Mononuclear cell (primary cell): ENCODE results near the gene ARID5B. TPM values are rescaled to one million over a fixed set of nuclear protein-coding genes. Genes with fewer than 3 reads are reported as not detected.

Experiments used
- H3K27me3 ChIP-seq: 2 replicates; pipeline ENCODE4 v1.6.0; 2011; ENCODE audit warnings: low read length, control low read depth; ENCODE audit not compliant: insufficient read depth
- H3K4me1 ChIP-seq: 2 replicates; pipeline ENCODE4 v1.5.1; 2011; ENCODE audit warnings: mild to moderate bottlenecking, low read length, control low read depth; ENCODE audit not compliant: insufficient read depth
- H3K4me3 ChIP-seq: 2 replicates; pipeline ENCODE4 v1.5.1; 2011; ENCODE audit warnings: mild to moderate bottlenecking, low read length, moderate library complexity
- H3K9me3 ChIP-seq: 2 replicates; pipeline ENCODE4 v1.5.1; 2011; ENCODE audit warnings: low read depth, mild to moderate bottlenecking, control low read depth, low read length
- total RNA-seq: library from RNA; depleted of rRNA; stranded (reverse); fragments of >200 nt; gene quantifications from one replicate; pipeline ENCODE4 v1.2.3, GENCODE V29; 2012

The ARID5B gene
- total RNA-seq, 1 donor, result 52.9 TPM

DNA sequence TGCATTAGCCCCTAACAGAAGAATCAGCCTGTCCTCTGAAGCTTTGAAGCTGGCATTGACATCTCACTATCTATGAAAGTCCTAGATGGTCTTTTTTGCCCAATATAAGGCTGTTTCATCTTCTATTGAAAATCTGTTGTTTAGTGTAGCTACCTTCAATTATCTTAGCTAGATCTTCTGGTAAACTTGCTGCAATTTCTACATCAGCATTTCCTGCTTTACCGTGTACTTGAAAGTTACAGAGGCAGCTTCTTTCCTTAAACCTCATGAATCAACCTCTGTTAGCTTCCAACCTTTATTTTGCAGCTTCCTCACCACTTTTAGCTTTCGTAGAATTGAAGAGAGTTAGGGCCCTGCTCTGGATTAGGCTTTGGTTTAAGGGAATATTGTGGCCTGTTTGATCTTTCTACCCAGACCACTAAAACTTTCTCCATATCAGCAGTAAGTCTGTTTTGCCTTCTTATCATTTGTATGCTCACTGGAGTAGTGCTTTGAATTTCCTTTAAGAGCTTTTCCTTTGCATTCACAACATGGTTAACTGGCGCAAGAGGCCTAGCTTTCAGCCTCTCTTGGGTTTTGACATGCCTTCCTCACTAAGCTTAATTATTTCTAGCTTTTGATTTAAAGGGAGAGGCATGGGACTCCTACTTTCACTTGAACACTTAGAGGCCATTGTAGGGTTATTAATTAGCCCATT lies 32.5 kb downstream of the ARID5B start:
- H3K4me1 ChIP-seq, result peaks cover 31% of the 10 kb centered on the region
- H3K27me3 ChIP-seq, result no peaks in the 10 kb centered on the region
- H3K9me3 ChIP-seq, result no peaks in the 10 kb centered on the region
- no peak overlapping the region for H3K4me3 ChIP-seq

DNA sequence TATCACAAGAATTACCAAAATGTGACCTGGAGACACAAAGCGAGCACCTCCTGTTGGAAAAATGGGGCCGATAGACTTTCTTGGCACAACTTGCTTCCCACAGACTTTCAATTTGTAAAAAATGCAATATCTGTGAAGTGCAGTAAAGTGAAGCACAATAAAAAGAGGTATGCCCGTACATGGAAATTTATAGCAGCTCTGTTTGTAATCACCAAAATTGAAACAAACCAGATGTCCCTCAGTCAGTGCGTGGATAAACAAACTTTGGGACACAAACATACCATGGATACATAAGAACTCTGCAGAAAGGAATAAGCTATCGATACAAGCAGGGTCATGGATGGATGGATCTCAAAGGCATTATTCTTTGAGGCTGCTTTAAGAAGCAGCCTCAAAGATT lies 33.6 kb downstream of the ARID5B start:
- Histone ChIP-seq H3K4me1 (peaks cover 37% of the 10 kb centered on the region), H3K4me3 (no peak overlapping the region), H3K27me3 (no peaks in the 10 kb centered on the region), H3K9me3 (no peaks in the 10 kb centered on the region)

DNA sequence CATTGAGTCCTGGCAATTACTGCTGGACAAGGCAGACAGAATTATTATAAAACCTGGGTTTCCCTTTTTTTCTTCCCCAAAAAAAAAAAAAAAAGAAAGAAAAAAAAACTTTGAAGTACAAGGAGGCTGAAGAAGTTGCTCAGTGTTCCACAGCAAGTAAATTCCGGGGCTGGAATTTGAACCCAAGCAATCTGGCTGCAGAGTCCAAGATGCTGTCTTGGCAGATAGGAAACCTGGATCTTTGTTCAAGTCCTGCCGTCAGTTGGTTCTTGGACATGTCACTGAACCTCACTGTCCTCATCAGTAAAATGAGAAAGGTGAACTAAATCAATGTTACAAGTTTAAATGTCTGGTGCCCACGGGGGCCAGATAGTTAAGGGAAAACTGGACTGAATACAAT lies 35.3 kb downstream of the ARID5B start:
- no peak overlapping the region for H3K4me3 ChIP-seq
- peaks cover 50% of the 10 kb centered on the region for H3K4me1 ChIP-seq

DNA sequence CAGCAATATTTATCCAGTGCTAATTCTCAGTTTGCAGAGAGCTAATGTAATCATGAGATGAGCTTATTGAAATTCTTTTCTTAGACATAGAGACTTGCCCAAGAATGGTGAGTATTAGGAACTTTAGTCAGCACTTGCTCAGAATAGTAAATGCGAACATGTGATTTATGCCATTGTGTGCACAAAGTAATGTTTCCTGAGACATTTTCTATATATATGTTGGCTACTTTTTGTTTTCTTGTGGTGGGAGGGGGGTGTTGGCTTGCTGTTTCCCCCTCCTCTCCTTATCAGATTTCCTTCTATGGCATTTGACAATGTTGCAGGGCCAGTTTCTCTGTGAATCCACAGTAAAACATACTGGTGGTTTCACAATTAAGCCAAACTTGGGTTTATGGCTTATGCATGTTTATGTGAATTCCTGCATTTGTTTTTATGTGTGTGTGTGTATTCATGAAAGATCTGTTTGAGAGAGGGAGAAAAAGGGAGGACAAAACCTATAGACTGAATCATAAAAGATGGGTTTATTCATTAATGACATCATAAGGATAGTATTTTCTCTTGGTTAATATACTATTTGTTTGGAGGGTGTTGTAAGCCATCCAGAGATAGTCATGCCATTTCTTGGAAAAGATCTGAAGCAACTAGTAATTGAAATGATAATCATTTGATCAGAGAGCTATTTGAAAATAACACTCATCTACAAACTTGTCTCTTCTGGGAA lies 36.3 kb downstream of the ARID5B start:
- Histone ChIP-seq H3K27me3 (no peaks in the 10 kb centered on the region), H3K4me1 (peaks cover 52% of the 10 kb centered on the region), H3K9me3 (no peaks in the 10 kb centered on the region), H3K4me3 (no peak overlapping the region)

More for the DNA sequence above, 35.3 kb downstream of the ARID5B start:
- H3K9me3 ChIP-seq, result no peaks in the 10 kb centered on the region
- no peaks in the 10 kb centered on the region for H3K27me3 ChIP-seq

DNA sequence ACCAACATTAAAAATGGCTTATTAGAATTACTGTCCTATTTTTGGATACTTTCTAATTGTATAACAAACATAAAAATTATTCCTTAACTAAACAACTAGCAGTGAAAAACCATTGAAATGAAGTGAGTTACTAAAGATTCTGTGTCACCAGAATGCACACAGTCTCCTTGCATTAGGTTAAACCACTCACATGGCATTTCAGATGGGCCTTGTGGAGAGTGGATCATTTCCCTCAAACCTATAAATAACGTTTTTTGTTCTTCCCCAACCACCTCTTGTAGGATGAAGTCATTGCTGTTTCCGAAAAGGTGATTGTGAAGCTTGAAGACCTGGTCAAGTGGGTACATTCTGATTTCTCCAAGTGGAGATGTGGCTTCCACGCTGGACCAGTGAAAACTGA lies 38.4 kb downstream of the ARID5B start:
- H3K27me3 ChIP-seq, result no peaks in the 10 kb centered on the region
- H3K9me3 ChIP-seq, result no peaks in the 10 kb centered on the region
- H3K4me1 ChIP-seq, result peaks cover 46% of the 10 kb centered on the region
- H3K4me3 ChIP-seq, result no peak overlapping the region

DNA sequence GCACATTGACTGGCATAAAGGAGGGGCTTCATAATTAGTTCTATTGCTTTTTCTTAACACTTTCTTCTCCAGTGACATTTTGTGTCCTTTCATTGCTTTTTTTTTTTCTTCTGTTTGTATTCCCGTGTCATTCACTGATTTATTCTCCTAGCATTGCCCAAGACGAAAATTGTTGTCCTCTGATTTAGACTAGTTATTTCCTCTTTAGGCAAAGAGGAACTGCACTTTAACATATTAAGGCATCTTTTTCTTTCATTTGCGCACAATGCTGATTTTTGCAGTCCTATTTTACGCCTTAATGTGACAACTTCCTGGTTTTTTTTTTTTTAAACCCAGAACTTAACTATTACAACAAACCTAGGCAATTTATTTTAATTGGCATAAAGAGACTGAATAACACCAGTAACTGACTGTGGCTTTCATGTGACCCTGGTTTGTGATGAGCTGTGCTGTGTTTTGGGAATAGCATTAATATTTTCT lies 39.7 kb downstream of the ARID5B start:
- Histone ChIP-seq H3K4me3 (no peak overlapping the region), H3K4me1 (peaks cover 47% of the 10 kb centered on the region)

DNA sequence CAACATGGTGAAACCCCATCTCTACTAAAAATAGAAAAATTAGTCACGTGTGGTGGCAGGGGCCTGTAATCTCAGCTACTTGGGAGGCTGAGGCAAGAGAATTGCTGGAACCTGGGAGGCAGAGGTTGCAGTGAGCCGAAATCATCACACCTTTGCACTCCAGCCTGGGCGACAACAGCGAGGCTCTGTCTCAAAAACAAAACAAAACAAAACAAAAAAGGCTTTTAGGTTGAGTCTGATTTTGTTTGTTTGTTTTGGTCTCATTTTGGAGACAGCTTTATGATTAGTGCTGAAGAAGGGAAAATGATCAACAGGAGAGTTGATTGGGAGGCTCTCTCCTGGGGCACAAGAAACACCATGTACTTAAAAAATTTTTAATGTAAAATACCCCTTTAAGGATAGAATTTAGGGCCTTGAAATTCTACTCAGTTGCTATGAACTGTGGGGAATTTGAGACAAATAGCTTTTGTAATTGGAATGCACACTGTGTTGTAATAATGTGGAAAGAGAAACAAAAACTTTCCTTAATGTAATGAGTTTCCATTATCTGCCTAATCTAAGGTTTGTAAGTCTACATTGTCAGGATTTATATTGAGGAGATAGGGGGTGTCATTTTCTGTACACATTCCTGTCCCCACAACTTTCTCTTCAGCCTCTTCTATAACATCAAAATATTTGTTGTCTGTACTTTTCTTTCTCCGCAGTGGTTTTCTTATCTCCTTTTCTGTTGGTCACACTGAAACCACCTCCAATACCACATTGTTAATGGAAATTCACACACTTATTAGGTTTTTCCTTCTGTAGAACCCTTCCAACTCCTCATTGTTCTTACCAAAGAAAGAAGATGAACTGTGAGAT lies 41.3 kb downstream of the ARID5B start:
- H3K4me1 ChIP-seq, result peaks cover 38% of the 10 kb centered on the region
- no peaks in the 10 kb centered on the region for H3K9me3 ChIP-seq
- H3K27me3 ChIP-seq, result no peaks in the 10 kb centered on the region
- no peak overlapping the region for H3K4me3 ChIP-seq

More for the DNA sequence above, 39.7 kb downstream of the ARID5B start:
- Histone ChIP-seq H3K27me3 (no peaks in the 10 kb centered on the region), H3K9me3 (no peaks in the 10 kb centered on the region)

DNA sequence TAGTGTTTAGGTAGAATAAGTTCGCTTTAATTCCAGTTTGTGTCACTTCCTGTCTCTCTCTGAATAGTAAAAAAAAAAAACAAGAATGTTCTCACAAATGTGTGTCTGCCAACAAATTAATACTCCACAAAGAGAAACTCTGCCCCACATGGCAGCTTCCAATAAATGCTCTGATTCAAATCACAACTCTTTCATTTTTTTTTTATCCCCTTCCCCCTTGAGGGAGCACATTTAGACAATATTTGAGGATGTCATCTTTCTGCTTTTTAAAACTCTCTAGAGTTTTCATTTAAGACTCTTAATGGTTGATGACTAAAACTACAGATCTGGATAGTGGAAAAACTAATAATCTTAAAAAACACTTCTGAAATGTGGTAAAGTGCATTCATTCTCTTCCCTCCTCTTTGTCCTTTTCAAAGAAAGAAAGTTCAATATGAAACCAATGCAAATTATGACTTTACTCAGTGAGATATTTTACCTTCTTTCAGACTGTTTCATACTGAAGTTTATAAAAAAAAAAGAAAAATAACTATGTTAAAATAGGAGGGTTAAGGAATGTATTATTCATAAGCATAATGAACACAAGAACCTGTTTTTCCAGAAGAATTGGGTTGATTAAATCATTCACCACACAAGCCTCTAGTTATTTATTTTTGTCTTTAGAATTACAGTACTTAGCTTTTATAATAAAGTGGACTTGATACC lies 42.3 kb downstream of the ARID5B start:
- Histone ChIP-seq H3K9me3 (no peaks in the 10 kb centered on the region), H3K4me1 (peaks cover 35% of the 10 kb centered on the region), H3K4me3 (no peak overlapping the region), H3K27me3 (no peaks in the 10 kb centered on the region)

DNA sequence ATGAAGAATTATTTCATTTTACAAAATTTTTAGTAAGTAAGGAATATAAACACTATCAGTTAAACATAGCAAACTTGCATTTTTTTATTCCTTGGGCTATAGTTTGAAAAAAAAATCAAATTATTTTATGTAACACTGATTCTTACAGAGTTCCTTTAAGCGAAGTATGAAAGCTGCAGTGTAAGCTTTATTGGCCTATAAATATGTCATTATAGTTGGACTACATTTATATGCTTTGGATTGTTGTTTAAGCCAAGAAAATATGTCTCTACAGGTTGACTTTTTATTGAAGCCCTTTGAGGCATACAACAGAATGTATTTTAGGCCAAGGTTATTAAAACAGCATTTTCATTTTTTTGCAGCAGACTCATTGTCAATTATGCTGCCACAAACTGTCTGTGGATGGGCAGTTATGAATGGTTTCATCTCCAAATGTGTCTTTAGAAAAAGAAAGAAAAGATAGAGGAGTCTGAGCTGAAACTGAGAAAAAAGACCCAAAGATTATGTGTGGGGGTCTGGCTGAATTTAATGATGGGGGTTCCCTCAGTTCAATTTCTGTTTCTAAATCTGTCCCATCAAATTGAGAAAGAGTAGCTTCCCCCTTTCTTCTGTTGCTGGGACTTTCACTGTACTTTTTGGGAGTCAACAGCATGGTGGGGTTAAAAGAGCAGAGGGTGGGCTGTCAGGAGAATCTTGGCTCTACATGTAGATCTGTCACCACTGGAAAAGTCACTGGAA lies 43.1 kb downstream of the ARID5B start:
- H3K27me3 ChIP-seq, result no peaks in the 10 kb centered on the region
- H3K4me3 ChIP-seq, result no peak overlapping the region
- H3K9me3 ChIP-seq, result no peaks in the 10 kb centered on the region
- peaks cover 29% of the 10 kb centered on the region for H3K4me1 ChIP-seq

DNA sequence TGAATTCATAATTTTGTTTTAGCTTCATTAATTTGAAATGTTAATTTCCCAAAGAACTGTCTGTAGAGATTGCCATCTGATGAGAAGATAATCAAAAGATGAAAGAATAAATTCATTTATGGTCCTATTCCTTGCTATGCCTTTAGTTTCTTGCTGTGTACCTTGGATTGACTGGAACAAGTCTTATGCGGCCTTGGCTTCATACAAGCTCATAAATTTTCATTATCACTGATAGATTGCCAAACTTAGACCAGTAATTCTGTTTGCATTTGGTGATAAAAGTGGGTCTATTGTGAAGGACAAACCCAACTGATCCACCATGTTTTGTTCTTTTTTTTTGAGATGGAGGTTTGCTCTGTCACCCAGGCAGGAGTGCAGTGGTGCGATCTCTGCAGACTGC lies 48.2 kb downstream of the ARID5B start:
- no peaks in the 10 kb centered on the region for H3K9me3 ChIP-seq
- H3K27me3 ChIP-seq, result no peaks in the 10 kb centered on the region
- peaks cover 4% of the 10 kb centered on the region for H3K4me1 ChIP-seq
- H3K4me3 ChIP-seq, result no peak overlapping the region

DNA sequence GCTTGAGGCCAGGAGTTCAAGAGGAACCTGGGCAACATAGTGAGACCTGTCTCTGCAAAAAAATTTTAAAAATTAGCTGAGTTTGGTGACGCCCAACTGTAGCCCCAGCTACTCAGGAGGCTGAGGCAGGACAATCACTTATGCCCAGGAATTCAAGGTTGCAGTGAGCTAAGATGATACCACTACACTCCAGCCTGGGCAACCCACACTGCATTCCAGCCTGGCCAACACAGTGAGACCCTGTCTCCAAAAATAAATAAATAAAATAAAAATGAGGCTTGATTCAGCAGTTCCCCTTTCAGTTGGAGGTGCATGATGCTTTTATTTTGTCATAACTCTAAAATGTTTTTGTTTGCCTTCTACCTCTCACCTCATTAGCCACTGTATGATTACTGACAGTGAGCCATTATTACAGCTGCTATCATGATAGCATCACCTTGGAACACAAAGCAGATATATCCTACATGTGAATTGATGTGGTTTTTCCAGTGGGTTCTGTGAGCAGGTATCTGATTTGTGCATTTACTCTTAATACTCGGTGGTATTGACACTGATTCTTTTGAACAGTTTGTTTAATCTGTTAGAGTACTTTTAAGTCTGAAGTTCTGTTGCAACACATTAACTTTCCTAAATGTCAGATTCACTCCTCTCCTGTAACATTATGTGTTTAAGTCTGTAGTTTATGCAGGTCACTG lies 49.1 kb downstream of the ARID5B start:
- Histone ChIP-seq H3K27me3 (no peaks in the 10 kb centered on the region), H3K9me3 (no peaks in the 10 kb centered on the region), H3K4me1 (no peaks in the 10 kb centered on the region), H3K4me3 (no peak overlapping the region)

DNA sequence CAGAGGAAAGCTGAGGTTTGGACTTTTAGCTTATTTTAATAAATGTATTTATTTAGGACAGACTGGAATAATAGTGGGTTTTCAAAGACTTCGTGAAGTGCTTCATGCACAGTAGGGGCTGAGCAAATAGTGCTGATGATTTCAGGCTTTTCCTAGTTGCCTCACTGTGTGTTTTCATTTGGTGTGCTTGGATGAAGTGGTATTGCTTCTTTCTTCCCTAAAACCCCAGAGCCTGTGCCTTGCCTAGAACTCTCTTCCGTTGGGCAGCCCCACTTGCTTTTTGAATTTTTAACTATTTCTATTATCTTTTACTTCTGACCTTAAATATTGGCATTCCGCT lies 49.6 kb downstream of the ARID5B start:
- H3K27me3 ChIP-seq, result no peaks in the 10 kb centered on the region

DNA sequence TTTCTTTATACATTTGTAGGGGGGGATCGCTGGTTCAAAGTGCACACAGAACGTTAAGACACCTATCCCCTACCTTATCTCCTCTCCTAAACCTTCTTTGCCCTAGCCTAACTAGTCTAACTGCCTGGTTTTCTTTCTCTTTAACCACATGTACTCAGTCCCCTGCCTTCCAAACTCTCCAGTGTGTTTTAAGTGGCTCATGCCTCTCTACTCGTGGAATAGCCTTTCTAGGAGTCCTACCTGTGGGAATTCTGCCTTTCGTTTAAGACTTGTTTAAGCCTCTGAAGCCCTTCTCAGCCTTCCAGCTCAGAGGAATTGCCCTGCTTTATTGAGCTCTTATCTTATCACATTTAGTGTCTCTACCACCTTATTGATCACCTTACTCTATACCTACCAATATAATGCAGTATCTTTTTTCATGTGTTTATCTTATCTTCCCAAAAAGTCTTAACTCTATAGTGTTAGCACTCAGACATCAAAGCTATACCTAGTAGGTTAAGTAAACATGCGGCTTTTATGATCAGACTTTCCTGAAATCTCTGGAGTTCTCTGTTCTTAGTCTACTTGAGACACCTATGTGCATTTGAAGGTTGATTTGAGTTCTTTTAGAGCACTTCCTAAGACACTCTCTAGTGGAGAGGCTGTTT lies 50.7 kb downstream of the ARID5B start:
- no peaks in the 10 kb centered on the region for H3K4me1 ChIP-seq
- no peaks in the 10 kb centered on the region for H3K27me3 ChIP-seq

More for the DNA sequence above, 49.6 kb downstream of the ARID5B start:
- Histone ChIP-seq H3K4me3 (no peak overlapping the region), H3K4me1 (no peaks in the 10 kb centered on the region), H3K9me3 (no peaks in the 10 kb centered on the region)

More for the DNA sequence above, 50.7 kb downstream of the ARID5B start:
- Histone ChIP-seq H3K4me3 (no peak overlapping the region), H3K9me3 (no peaks in the 10 kb centered on the region)
